G401 (cell line): ENCODE measurements around the gene NHS. TPM values are rescaled to one million over a fixed set of nuclear protein-coding genes. Genes with fewer than 3 reads are reported as not detected.

Experiments used
- DNase-seq: peaks from one replicate; pipeline ENCODE4 v3.0.0-alpha.2; 2015; ENCODE audit warnings: low spot score
- in situ Hi-C: cut with HindIII; loops from 2 replicates; pipeline ENCODE4 v1.10.0; 2016; ENCODE audit warnings: low sequenced_read_pairs, mixed read lengths
- total RNA-seq: library from RNA; depleted of rRNA; stranded (reverse); fragments of >200 nt; shearing (Covaris generic); gene quantifications from 2 replicates; pipeline ENCODE4 v1.2.3, GENCODE V29; 2014

Gene NHS
- total RNA-seq, 1 experiment from 2014 or later = not detected

DNA sequence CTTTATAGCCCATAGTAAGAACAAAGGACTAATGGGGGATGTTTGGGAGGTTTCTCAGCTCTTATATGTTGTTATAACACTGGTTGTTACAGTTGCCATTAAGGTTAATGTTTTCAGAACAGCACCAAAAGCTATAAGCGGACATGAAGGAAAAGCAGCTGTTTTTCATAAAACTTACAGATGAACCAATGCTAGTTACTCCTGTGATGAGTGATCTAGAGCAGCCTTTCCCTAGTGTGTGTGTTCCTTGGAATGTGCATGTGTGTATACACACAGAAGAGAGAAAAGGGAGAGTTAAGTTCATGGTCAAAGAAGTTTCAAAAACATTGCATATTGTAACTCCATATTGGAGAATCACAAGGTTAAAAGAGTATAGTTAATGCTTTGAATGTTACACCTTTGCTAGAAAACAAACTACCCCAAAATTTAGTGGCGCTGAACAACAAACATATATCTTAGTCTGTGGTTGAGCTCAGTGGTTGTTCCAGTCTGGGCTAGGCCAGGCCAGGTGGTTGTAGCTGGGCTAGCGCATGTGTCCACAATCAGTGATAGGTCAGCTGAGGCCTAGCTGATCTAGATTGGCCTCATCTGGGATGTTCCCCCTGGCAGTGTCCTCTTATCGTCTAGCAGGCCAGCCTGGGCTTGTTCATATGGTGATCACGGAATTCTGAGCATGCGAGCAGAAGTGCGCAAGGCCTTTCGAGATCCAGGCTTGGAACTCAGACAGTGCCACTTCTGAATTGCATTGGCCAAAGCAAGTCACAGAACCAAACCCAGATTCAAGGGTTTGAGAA is 151.0 kb downstream of the NHS start:
- no peak for DNase-seq
- in situ Hi-C loops = no loop called here

DNA sequence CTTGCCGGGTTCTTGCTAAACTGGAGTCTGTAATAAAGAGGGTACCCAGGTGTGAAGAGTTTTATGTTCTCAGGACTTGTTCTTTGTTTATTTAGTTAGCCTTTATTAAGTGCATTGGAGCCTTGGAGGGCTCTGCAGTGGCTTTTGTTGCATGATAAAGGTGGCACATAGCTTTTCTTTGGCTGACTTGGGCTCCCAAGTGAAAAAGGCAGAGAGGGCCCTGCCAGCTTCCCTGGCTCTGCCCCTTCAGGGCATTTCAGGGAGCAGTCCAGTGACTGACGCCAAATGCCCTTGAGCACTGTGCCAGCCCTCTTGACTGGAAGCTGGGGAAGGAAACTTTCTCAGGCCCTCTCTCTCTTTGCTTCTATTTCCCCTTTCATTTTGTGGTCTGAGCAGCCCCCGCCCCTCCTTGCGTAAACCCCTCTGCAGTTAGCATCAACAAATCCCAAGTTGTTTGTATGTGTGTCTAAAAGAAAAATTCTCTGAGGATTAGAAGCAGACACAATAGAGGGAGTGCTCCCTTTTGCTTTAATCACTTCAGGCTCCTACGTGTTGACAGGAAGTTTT is 152.2 kb downstream of the NHS start:
- DNase-seq = no peak
- in situ Hi-C loops = no loop called here

DNA sequence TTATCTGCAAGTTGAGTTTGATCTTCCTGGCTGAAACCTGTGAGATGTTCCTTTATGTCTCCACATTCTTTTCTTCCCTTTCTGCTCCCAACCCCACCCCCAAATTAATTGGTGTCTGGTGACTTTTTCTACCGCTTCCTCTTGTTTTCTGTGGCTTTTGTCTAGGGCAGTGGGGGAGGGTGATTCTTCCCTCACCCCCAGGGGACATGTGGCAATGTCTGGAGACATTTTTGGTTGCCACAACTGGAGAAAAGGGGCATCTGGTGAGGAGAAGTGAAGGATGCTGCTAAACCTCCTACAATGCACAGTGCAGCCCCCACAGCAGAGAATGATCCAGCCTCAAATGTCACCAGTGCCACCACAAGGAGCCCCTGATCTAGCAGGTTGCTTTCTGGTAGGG is 152.9 kb downstream of the NHS start:
- no peak for DNase-seq
- in situ Hi-C loops = no loop called here

DNA sequence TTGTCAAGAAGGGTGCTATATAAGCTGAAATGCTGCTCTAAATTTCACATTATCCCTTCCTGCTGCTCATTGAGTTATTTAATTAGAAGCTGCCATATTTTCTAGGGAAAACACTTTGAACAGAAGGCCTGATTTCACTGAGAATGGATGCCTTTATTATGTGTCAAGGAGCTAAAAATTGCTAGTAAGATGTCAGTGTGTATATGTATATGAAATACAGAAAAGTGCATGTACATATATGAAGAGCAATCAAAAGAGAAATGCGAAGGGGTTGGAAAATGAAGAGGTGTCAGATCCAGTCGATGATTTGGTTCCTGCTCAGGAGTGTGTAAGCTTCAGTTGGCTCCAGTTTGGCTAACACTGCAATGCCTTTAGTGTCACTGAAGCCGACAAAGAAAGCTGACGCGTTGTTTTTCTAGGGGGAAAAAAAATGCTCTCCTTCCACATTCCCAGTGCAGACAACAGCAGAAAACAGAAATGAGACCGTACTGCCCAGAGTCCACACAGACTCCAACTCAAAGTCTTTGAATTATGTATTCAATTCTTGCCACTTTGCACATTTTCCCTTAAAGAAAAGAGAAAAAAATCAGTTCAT is 154.2 kb downstream of the NHS start:
- DNase-seq = no peak
- in situ Hi-C loops = no loop called here

DNA sequence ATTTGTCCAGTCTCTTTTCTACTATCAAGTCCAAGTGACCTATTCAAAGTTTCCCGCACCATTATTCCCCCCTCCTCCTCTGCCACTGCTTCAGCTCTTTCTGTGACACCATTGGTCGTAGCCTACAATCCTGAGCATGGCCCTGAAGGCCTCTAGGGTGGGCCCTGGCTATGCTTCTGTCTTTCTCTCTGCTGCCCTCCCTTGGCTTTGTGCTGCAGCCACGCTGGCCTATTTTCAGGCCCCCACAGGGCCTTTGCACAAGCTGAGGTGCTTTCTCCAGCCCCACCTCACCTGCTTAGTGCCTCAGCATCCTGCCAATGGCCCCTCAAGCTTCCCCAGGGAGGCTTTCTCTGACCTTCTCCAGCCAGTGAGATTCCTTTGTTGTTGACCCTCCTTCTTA is 156.5 kb downstream of the NHS start:
- no peak for DNase-seq
- in situ Hi-C loops = no loop called here

DNA sequence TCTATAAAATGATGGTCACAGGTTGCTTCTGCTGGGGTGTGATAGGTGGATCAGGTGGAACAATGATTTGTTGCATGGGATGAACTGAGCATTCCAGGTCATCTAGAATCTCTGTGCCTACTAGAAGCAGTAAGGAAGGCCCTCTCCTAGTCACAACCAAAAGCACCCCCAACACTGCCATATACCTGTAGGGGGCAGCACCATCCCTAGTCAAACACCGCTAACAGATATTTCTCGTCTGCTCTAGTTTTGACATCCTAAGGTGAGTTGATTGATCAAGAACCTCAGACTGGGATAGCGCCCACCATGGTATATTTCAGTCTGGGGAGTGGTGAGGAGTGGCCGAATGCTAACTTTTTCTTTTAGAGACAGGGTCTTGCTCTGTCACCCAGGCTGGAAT is 160.2 kb downstream of the NHS start:
- in situ Hi-C loops = no loop called here
- no peak for DNase-seq

DNA sequence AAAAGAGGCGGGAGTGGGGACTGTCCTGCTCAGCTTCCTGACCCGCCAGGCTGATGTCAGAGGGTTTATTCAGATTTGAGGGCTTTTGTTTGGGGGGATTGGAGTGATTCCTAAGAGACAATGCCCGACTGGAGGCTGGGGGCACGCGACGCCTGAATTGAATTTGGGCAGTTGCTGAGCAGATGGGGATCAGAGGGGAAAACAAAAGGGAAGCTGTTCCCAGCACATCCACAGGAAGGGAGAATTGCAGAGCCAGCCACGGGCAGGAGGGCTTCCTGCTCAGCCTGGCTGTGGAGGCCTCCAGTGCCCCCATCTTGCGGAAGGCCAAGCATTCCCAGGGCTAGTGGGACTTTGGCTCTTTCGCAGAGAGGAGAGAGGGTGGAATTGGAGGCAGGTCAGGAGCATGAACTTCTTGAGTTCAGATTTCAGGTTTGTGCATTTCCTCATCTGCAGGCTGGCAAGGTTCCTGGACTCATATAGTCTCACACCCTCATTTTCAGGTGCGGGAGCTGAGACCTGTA is 162.8 kb downstream of the NHS start:
- DNase-seq = no peak
- in situ Hi-C loops = no loop called here

DNA sequence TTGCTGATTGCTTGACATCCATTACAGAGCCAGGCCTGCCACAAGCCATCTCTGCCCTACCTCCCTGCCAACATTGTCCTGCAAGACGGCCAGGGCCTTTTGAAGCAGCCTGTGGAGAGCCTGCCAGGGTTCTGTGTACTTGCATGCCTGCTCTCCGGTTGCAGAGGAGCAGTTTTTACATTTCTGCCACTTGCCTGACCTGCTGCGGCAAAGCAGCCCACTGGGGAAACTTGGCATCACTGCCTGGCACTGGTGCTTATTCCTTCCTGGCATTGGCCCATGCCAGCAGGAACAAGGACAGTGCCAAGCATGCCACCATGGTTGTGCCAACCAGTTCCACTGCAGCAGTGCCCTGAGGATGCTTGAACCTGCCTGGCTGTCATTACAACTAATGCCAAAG is 167.1 kb downstream of the NHS start:
- in situ Hi-C loops = no loop called here
- peak; percentile 83 for DNase-seq

DNA sequence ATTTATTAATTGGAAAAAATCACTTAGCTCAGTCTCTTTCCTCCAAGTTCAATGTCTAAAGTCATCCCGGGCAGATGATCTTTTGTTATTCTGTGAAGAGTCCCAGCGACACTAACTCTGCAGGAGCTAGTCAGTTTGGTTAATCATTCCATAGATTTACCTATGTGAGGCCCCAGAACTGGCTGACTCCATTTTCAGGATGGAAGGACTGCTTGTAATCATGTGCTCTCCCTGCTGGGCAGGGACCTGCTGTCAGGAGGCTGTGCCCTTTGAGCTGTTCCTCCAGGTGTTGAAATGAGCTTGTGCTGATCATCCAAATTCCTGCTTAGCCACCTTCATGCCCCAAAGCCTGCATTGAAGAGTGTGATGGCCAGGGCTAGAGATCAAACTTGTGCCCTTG is 169.8 kb downstream of the NHS start:
- DNase-seq = no peak
- in situ Hi-C loops = no loop called here

DNA sequence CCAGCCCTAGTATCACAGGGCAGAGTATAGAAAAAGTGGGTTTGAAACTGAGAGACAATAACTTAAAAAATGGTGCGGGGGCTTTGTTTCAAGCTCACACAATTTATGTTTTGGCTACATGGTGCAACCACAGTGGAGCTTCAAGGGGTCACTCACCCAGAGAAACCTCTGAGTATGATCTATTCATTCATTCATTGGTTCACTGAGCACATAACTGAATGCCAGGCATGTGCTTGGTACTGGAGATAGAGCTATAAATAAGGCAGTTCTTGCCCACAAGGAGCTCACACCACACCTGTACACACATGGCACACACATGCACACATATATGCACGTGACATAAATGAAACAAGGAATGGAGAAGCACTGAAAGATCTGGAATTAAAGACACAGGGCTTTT is 171.4 kb downstream of the NHS start:
- DNase-seq = no peak
- in situ Hi-C loops = no loop called here

DNA sequence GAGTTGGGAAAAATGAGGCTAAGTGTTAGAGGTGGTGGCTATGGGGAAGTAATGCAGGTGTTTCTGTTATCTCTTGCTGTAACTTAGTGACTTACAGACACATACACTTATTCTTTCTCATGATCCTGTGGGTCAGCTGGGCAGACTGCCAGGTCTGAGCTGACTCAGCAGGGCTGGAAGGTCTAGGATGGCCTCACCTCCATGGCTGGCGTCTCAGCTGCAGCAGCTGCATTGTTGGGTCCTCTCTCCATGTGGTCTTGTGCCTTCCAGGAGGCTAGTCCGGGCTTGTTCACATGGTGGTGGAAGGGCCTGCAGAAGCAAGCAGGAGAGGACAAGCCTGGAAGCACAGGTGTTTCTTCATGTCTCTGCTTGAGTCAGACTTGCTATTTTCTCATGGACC is 172.7 kb downstream of the NHS start:
- no peak for DNase-seq
- in situ Hi-C loops = no loop called here

DNA sequence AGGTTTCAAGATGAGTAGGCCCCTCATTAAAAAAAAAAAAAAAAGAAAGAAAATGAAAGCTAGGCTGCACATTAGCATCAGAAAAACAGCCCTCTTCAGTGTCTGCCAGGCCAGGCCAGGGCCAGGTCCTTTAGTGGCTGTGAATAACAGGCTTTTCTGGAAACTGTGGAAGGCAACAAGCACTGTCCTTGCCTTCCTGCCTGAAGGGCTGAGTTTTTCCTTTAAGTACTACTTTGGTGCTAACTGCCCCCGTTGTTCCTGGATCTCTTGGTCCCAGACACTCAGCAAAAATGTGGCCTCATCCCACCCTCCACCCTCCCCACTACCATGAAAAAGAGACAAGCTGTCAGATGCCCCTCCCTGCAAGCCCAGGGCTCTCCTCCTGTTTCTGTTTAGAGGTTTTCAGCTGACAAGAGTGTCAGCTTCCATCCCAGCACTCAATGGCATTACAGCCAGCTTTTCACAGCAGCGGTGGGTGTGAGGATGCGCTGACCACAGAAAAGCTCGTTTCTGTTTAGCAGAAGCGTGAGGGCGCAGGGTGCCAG is 174.2 kb downstream of the NHS start:
- no peak for DNase-seq
- in situ Hi-C loops = no loop called here

DNA sequence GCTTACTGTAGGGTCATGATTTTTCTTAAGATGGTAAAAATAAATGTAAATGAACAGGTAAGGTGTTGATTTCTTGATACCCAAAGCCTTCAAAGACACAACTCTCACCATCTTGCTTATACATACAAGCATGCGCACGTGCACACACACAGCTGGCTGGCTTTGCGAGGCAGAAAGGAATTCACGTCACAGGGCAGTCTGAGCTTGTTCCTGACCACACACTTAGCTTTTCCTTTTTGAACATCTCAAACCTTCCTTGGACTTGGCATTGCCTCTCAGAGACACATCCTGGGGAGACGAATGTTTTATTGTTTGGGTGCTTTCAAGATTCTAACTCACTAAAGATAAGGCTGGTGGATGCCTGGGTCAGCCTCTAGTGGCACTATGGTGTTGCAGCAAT is 175.0 kb downstream of the NHS start:
- in situ Hi-C loops = no loop called here

DNA sequence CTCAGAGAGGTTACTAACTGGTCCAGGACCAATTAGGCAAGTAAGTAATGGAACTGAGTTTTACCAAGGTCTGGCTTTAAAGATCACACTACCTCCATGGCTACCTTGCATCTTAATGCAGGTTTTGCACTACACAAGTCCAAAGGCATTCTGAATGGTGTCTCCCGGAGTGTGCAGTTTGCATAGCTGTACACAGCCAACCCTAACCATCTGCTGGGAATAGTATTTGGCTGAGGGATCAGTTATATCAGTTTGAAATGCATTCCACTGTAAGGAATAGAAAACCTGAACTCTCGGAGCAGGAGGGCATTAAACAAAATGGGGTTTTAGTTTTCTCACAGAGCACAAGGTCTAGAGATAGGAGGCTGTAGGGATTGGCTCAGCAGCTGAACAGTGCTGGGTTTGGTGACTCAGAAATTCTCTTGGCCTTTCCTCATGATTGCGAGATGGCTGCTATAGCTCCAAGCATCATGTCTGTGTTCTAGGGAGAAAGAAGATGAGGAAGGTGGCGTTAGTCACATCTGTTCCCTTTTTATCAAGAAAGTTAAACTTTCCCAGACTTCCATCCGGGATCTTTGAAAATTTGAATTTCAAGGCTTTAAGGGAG is 177.1 kb downstream of the NHS start:
- in situ Hi-C loops = no loop called here
- DNase-seq = peak; percentile 15

More for the DNA sequence above, 175.0 kb downstream of the NHS start:
- DNase-seq = no peak

DNA sequence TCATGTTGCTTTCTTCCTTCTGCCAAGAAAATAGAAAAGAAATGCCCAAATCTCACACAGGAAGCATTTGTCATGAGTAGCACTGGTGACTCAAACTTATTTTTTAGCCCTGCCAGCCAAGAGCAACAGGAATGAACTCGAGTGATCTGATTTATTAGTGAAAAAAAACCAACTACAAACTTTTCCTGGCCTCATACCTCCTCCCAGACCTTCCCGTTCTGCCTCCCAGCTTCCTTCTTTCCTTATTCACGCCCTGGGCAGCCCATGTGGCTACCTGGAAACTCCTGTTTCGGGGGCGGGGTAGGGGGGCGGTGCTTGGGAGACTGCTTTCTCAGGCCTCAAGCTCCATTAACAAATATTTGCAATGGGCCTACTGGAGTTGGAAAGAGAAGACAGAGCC is 178.5 kb downstream of the NHS start:
- DNase-seq = no peak

DNA sequence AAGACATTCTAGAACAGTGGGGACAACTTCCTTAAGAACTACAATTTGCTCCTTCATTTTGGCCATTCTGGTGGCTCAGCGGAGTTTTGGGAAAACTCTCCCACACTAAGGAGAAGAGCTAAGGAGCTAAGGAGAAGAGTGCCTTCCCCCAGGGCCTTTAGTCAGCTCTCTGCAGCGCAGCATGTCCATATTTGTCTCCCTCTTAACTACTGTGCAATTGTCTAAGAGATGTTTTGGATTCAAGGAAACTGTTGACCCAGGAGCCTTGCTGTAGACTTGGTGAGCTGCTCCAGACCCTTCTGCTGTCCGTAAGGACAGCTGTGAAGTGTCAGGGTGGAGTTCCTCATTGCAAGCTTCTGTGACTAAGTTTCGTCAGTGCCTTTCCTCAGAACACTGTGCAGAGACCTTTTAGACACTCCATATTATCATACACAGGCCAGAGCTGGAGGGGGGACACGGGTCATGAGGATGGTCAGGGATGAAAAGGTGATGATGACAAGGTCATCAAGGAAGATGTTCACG is 179.0 kb downstream of the NHS start:
- in situ Hi-C loops = no loop called here

More for the DNA sequence above, 178.5 kb downstream of the NHS start:
- in situ Hi-C loops = no loop called here

DNA sequence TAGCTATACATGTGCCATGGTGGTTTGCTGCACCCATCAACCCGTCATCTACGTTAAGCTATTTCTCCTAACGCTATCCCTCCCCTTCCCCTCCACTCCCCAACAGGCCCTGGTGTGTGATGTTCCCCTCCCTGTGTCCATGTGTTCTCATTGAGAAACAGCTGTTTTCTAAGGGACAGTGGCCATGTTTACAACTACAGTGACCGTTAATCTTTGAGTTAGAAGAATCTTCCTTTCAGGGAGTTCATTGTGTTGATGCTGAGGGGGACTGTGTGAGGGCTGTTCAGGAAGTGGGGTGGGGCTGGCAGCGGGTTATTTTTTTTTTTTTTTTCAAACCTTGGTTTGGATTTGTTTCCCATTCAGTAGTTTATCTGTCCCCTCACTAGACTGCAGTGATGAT is 179.9 kb downstream of the NHS start:
- in situ Hi-C loops = no loop called here
- no peak for DNase-seq

More for the DNA sequence above, 179.0 kb downstream of the NHS start:
- DNase-seq = no peak

DNA sequence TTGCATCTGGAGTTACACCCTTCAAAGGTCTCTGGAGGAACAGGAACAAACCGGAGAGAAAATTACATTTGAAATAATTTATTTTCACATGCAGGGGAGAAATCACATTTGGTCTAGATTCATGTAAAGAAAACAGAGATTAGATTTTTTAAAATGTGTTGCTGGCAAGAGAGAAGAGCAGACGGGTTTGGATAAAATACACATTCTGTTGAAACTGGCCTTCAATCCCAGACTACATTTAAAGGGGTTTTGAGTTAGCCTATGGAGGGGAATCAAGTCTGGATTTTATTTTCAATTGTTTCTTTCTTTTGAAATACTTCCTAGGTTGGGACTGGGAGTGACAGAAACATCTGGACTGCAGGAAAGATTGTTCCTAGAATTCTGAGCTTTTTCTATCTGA is 180.8 kb downstream of the NHS start:
- DNase-seq = no peak
- in situ Hi-C loops = no loop called here

DNA sequence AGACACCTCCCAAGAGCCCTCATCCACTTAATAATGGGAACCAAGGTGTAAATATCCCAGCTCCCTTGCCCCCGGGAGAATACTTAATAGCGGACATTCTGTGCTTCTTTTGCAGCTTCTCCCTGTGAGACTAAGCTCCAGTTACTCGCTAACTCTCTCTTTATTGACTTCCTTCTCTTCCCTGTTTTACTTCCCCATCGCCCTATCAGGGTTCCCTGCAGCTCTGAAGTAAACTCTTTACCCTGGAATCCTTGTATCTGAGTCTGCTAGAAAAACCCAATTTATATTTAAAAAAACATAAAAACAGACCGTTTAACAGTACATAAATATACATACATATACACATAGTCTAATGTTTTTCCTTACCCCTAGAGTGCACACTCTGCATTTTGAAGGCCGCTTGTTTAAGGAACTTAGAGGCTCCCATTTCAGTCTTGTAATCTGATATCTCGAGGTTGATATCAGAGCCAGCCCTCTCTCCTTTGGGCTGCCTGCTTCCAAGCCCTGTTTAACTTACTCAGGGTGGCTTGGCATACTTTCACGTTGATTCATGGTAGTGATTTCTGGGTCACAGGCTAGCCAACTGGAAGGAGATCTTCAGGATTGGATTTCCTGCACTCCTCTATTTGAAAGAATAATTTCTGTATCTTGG is 184.9 kb downstream of the NHS start:
- no peak for DNase-seq
- in situ Hi-C loops = no loop called here
